Mononuclear cell (primary cell): ENCODE measurements around the gene MAST2. TPM values are rescaled to one million over a fixed set of nuclear protein-coding genes. Genes with fewer than 3 reads are reported as not detected.
"Not testable (repeated sequence)": the region's sequence is repeated elsewhere in the genome, so short reads cannot be mapped to it uniquely, and the experiment has no call there.

ENCODE experiments used
- H3K27me3 ChIP-seq: 2 replicates; pipeline ENCODE4 v1.6.0; 2011; ENCODE audit warnings: low read length, control low read depth; ENCODE audit not compliant: insufficient read depth
- H3K4me1 ChIP-seq: 2 replicates; pipeline ENCODE4 v1.5.1; 2011; ENCODE audit warnings: mild to moderate bottlenecking, low read length, control low read depth; ENCODE audit not compliant: insufficient read depth
- H3K4me3 ChIP-seq: 2 replicates; pipeline ENCODE4 v1.5.1; 2011; ENCODE audit warnings: mild to moderate bottlenecking, low read length, moderate library complexity
- H3K9me3 ChIP-seq: 2 replicates; pipeline ENCODE4 v1.5.1; 2011; ENCODE audit warnings: low read depth, mild to moderate bottlenecking, control low read depth, low read length
- total RNA-seq: library from RNA; depleted of rRNA; stranded (reverse); fragments of >200 nt; gene quantifications from one replicate; pipeline ENCODE4 v1.2.3, GENCODE V29; 2012

Gene MAST2
- total RNA-seq, 1 donor = 3.9 TPM

GRCh38 chr1:46034601-46035516 is 231.4 kb downstream of the MAST2 start:
- H3K27me3 ChIP-seq = no peaks in the 10 kb centered on the region
- H3K4me1 ChIP-seq = peaks cover 8% of the 10 kb centered on the region
- no peak overlapping the region for H3K4me3 ChIP-seq
- H3K9me3 ChIP-seq = no peaks in the 10 kb centered on the region

DNA sequence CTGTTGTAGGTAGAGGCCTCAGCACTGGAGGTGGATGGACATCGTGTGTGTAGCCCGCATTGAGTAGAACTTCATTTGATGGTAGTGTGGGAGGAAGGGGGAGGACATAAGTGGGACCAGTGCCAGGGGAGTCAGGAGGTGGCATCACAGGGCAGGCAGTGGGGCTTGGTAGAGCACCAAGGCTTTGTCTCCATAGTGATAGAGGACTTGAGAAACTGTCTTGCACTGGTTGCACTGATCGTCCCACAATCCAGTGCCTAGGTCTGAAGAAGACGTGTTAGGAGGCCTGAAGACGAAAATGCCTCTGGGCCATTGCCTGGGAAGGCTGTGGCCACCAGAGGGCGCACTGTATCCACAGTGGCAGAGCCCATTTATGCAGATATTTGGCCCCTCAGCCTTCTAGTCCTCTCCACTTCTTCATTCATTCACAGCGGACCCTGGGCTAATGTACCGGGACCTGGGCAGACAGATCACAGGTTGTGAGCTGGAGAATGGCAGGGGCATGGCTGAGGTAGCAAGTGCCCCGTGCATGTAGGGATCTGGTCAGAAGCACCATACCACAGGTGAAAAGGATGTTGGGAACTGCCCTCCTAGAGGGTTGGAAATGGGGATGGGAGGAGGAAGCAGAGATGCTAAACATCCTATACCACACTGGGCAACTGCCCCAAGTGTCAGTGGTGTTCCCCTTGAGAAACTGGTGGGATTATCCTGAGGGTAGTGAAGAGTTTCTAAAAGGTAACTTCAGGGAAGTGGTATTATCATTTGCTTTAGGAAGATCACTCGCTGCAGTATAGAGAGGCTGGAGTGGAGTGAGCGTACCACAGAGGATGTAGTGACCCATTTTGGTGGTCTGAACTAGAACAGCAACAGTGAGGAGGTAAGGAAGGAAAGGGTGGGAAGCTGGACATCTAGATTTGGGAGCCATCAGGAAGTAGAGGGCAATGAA is 233.8 kb downstream of the MAST2 start:
- H3K4me3 ChIP-seq = no peak overlapping the region
- H3K4me1 ChIP-seq = peaks cover 14% of the 10 kb centered on the region
- no peaks in the 10 kb centered on the region for H3K9me3 ChIP-seq
- H3K27me3 ChIP-seq = no peaks in the 10 kb centered on the region

- H3K27me3 ChIP-seq = no peaks in the 10 kb centered on the region
- no peak overlapping the region for H3K4me3 ChIP-seq
- peaks cover 35% of the 10 kb centered on the region for H3K4me1 ChIP-seq
- no peaks in the 10 kb centered on the region for H3K9me3 ChIP-seq
Observed at GRCh38 chr1:46039571-46040052, 236.2 kb downstream of the MAST2 start.

- no peak overlapping the region for H3K4me3 ChIP-seq
- peaks cover 35% of the 10 kb centered on the region for H3K4me1 ChIP-seq
- H3K9me3 ChIP-seq = no peaks in the 10 kb centered on the region
- no peaks in the 10 kb centered on the region for H3K27me3 ChIP-seq
Observed at GRCh38 chr1:46041551-46041950, 238.1 kb downstream of the MAST2 start.

GRCh38 chr1:46041974-46042373 is 238.6 kb downstream of the MAST2 start:
- H3K4me3 ChIP-seq = no peak overlapping the region
- H3K27me3 ChIP-seq = no peaks in the 10 kb centered on the region
- no peaks in the 10 kb centered on the region for H3K9me3 ChIP-seq
- peaks cover 32% of the 10 kb centered on the region for H3K4me1 ChIP-seq

DNA sequence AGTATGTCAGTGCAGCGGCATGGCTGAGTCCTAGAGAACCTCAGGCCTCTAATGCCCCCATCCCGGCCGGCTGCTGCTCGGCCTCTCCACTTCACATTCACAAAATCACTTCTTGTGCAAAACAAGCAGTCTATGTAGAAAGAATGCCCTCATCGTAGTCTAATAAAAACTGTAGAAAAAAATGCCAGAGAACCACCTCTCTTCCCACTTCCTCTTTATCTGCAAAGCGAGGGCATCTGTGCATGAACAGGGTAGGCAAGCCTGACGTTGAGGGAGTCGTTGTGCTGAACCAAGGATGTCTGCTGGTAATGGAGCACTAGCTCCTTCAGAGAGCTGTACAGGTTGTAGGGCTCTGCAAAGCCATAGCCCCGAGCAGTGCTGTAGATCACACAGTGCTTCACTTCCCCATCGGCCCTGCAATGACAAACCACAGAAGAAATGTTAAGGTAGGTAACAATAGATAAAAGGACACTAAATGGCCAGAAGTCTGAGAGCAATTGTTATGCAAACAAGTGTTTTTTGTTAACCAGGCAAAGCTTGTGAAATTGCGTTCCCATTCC is 240.1 kb downstream of the MAST2 start:
- no peak overlapping the region for H3K4me3 ChIP-seq
- H3K9me3 ChIP-seq = no peaks in the 10 kb centered on the region

DNA sequence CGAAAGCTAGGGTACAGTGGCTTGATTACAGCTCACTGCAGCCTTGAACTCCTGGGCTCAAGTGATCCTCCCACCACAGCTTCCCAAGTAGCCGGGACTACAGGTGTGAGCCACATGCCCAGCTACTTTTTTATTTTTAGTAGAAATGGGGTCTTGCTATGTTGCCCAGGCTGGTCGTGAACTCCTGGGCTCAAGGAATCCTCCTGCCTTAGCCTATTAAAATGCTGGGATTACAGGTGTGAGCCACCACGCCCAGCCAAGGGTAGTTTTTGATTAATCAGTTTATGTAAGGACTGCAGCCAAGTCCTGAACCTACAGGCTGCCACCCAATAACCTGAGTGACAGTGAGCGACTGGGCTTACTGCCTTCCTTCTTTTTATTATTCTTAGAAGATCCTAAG is 240.7 kb downstream of the MAST2 start:
- H3K4me3 ChIP-seq = no peak overlapping the region
- H3K27me3 ChIP-seq = no peaks in the 10 kb centered on the region
- H3K4me1 ChIP-seq = peaks cover 32% of the 10 kb centered on the region
- no peaks in the 10 kb centered on the region for H3K9me3 ChIP-seq

More for the DNA sequence above, 240.1 kb downstream of the MAST2 start:
- H3K4me1 ChIP-seq = peaks cover 32% of the 10 kb centered on the region
- H3K27me3 ChIP-seq = no peaks in the 10 kb centered on the region

GRCh38 chr1:46053734-46054133 is 250.3 kb downstream of the MAST2 start:
- H3K4me3 ChIP-seq = no peak overlapping the region
- H3K27me3 ChIP-seq = no peaks in the 10 kb centered on the region
- no peaks in the 10 kb centered on the region for H3K9me3 ChIP-seq
- no peaks in the 10 kb centered on the region for H3K4me1 ChIP-seq

- Histone ChIP-seq H3K4me1 (no peaks in the 10 kb centered on the region), H3K27me3 (no peaks in the 10 kb centered on the region), H3K4me3 (no peak overlapping the region), H3K9me3 (no peaks in the 10 kb centered on the region)
Observed at GRCh38 chr1:46056325-46056724, 252.9 kb downstream of the MAST2 start.

GRCh38 chr1:46057215-46057614 is 253.8 kb downstream of the MAST2 start:
- H3K4me3 ChIP-seq, H3K9me3 ChIP-seq, H3K27me3 ChIP-seq, H3K4me1 ChIP-seq: not testable (repeated sequence)

DNA sequence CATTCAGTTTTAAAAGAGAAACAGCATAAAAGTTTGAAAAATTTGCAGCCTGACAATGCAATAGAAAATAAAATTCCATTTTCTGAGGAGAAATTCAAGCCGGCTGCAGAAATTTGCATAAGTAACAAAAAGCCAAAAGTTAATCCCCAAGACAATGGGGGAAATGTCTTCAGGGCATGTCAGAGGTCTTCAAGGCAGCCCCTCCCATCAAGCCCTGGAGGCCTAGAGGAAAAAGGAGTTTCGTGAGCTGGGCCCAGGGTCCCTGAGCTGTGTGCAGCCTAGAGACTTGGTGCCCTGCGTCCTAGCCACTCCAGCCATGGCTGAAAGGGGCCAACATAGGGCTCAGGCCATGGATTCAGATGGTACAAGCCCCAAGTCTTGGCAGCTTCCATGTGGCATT is 254.4 kb downstream of the MAST2 start:
- H3K9me3 ChIP-seq = no peaks in the 10 kb centered on the region
- H3K27me3 ChIP-seq = no peaks in the 10 kb centered on the region
- no peak overlapping the region for H3K4me3 ChIP-seq
- H3K4me1 ChIP-seq = no peaks in the 10 kb centered on the region

GRCh38 chr1:46058936-46059335 is 255.5 kb downstream of the MAST2 start:
- Histone ChIP-seq H3K4me3 (no peak overlapping the region), H3K27me3 (no peaks in the 10 kb centered on the region)

DNA sequence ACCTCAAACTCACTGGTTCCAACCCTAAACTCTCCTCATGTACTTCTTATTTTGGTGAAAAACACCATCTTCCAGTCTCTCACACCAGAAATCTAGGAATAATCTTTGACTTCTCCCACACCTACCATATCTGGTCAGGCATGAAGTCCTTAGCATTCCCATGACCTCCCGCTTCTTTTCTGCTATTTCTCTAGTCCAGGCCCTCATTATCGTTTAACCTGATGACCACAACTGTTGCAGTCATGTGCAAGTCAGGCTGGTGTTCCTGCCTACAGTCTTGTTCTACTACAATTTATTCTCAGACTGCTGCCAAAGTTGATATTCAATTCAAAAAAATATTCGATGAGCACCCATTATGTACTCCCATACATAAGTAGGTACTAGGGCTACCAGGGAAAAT is 257.7 kb downstream of the MAST2 start:
- Histone ChIP-seq H3K9me3 (no peaks in the 10 kb centered on the region), H3K4me3 (no peak overlapping the region), H3K27me3 (no peaks in the 10 kb centered on the region), H3K4me1 (peaks cover 5% of the 10 kb centered on the region)

More at GRCh38 chr1:46058936-46059335, 255.5 kb downstream of the MAST2 start:
- Histone ChIP-seq H3K9me3 (no peaks in the 10 kb centered on the region), H3K4me1 (no peaks in the 10 kb centered on the region)

GRCh38 chr1:46062651-46063319 is 259.4 kb downstream of the MAST2 start:
- H3K4me3 ChIP-seq = no peak overlapping the region
- peaks cover 5% of the 10 kb centered on the region for H3K4me1 ChIP-seq
- H3K9me3 ChIP-seq = no peaks in the 10 kb centered on the region
- no peaks in the 10 kb centered on the region for H3K27me3 ChIP-seq
